Heart left ventricle (tissue), 16 donors: Measurements from ENCODE around the gene NPR3. TPM values are rescaled to one million over a fixed set of nuclear protein-coding genes. Genes with fewer than 3 reads are reported as not detected.
A peak's percentile ranks its signal among the peaks of the same experiment; 100 is the strongest.

Source experiments
- ATAC-seq, 4 donors: fragments of 200-7000 bp; cut with Tn5 transposase; one replicate each; pipeline ENCODE4 v1.9.1; 2020 to 2022; ENCODE audit warnings: moderate library complexity in 4 of 4, mild to moderate bottlenecking in 3 of 4, moderate number of reproducible peaks in 1 of 4
- DNase-seq, 5 donors: peaks; one replicate each; pipeline ENCODE4 v3.0.0-alpha.2; 2020
- H3K27ac ChIP-seq, 12 donors: fragments of 200-600 bp; sonication (generic) in 4 of 12; one replicate each; pipeline versions ENCODE4 v1.5.0 to v1.8.0; 2016 to 2022; ENCODE audit warnings: mild to moderate bottlenecking in 2 of 12
- H3K27me3 ChIP-seq, 9 donors: fragments of 200-600 bp; sonication (generic) in 2 of 9; one replicate each; pipeline versions ENCODE4 v1.5.1 to v1.8.0; 2016 to 2022; ENCODE audit warnings: mild to moderate bottlenecking in 3 of 9
- H3K36me3 ChIP-seq, 9 donors: fragments of 200-600 bp; sonication (generic) in 2 of 9; one replicate each; pipeline versions ENCODE4 v1.5.0 to v1.8.0; 2018 to 2022; ENCODE audit warnings: mild to moderate bottlenecking in 2 of 9
- H3K4me1 ChIP-seq, 12 donors: fragments of 200-600 bp; sonication (generic) in 4 of 12; one replicate each; pipeline versions ENCODE4 v1.5.0 to v1.8.0; 2016 to 2022; ENCODE audit warnings: mild to moderate bottlenecking in 3 of 12
- H3K4me3 ChIP-seq, 12 donors: fragments of 200-600 bp; sonication (generic) in 4 of 12; one replicate each; pipeline versions ENCODE4 v1.5.0 to v1.8.0; 2017 to 2022; ENCODE audit warnings: mild to moderate bottlenecking in 9 of 12, moderate library complexity in 4 of 12
- H3K9me3 ChIP-seq, 12 donors: fragments of 200-600 bp; sonication (generic) in 4 of 12; one replicate each; pipeline versions ENCODE4 v1.5.0 to v1.8.0; 2016 to 2022; ENCODE audit warnings: mild to moderate bottlenecking in 1 of 12
- POLR2A ChIP-seq, 2 donors: fragments of 450-650 bp; IDR thresholded peaks; one replicate each; pipeline ENCODE4 v1.6.1; 2017; ENCODE audit warnings: antibody characterized with exemption in 2 of 2, mild to moderate bottlenecking in 2 of 2, moderate library complexity in 2 of 2
- WGBS, 4 donors: extraction: QIAGEN DNeasy Blood & Tissue Kit in 2 of 4; methylation state at CpG; one replicate each; pipeline versions ENCODE4 v1.1.5 to v1.1.7; 2013 to 2018; 5-methylcytosine and 5-hydroxymethylcytosine counted together
- intact Hi-C, 10 donors: fragments of 100-400 bp; cut with DNase I; formaldehyde crosslinking; loops; one replicate each; pipeline versions ENCODE4 v1.11.1 to v1.14.2; 2022
- polyA plus RNA-seq, 2 donors: library from polyadenylated mRNA; stranded (reverse); fragments of 200-250 nt; gene quantifications; one replicate each; pipeline ENCODE4 v1.2.3, GENCODE V29; 2013
- total RNA-seq, 9 donors: library from RNA; depleted of rRNA in 2 of 9; stranded (reverse); fragments of >200 nt in 2 of 9; fragmentation: NEBNext Ultra II Directional in 3 of 9; extraction: Animal tissue kit (Norgen Biotek cat#: 25700) in 3 of 9; gene quantifications; one replicate each; pipeline versions ENCODE4 v1.1.0 to v1.2.4, GENCODE V29; 2016 to 2023
- TF ChIP-seq, protein P1 (sequence below), 12 donors: fragments of 200-600 bp; sonication (generic) in 4 of 12; IDR thresholded peaks; one replicate each; pipeline versions ENCODE4 v1.5.0 to v1.8.0; 2018 to 2022; ENCODE audit warnings: antibody characterized with exemption in 12 of 12, mild to moderate bottlenecking in 5 of 12
- donor health status: ischemic (EF 13 %, LVEDD 7.1; RV severe dilation, severe dysfunction).
- donor health status: healthy with polysubstance abuse.
- donor health status: DM: no; HTN: yes; CAD: no.
- donor health status: DM: no; HTN: no; CAD: no.
- donor health status: ischemic (EF 25% LVEDD 6.9; RV normal size, moderate dysfunction).
- donor health status: ischemic (EF 25% LVEDD 5.7; RV mildly dilated, moderate dysfunction).
- donor health status: healthy.
- donor health status: DM: yes; HTN: yes; CAD: no.
- donor health status: ischemic (EF 35%, LVEDD 5.7; RV mildly dilated, moderate dysfunction).
- donor health status: nonischemic (EF 11% LVEDD 7.7; RV severe dilation, severe dysfunction).
- donor health status: DM: yes; HTN: yes; CAD: no.
- donor health status: PGD.
- donor health status: ischemic (EF 29% LVEDD 5.4; RV normal size, mild dysfunction).
- donor health status: nonischemic (EF 23%, LVEDD 6.1; RV moderate dilation, normal function).

NPR3 gene
- total and polyA plus RNA-seq, 11 donors: 8.8 to 127 (median 32.7) TPM

DNA sequence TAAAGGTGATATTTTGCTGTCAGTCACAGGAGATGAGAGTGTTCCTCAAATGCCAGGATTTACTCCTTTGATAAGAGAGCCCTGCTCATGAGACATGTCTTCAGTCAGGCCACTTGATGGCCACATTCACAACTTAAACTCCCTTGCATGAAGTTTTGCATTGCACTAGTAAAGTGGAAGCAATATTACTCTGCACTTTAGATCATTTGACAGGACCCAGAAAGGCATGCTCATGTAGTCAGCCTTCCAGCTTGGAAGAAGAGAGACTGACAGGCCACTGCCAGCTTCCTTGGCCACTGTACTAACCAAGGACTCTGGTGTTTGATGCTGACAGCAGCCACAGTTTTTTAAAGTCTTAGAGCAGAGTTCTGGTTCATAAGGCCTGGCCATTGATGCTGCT lies 42.6 kb downstream of the NPR3 start:
- DNase-seq (no peak), ATAC-seq (peak in 2 of 4 donors; percentile 36 to 56)
- peaks cover 0 to 10% (median 0%) of the 10 kb centered on the region in 12 donors for H3K9me3 ChIP-seq
- intact Hi-C loops: no loop called here
- peaks cover 0 to 4% (median 0%) of the 10 kb centered on the region in 9 donors for H3K36me3 ChIP-seq
- H3K27ac ChIP-seq: peak overlapping the region in 1 of 12 donors; percentile 19
- TF ChIP-seq, protein P1, sequence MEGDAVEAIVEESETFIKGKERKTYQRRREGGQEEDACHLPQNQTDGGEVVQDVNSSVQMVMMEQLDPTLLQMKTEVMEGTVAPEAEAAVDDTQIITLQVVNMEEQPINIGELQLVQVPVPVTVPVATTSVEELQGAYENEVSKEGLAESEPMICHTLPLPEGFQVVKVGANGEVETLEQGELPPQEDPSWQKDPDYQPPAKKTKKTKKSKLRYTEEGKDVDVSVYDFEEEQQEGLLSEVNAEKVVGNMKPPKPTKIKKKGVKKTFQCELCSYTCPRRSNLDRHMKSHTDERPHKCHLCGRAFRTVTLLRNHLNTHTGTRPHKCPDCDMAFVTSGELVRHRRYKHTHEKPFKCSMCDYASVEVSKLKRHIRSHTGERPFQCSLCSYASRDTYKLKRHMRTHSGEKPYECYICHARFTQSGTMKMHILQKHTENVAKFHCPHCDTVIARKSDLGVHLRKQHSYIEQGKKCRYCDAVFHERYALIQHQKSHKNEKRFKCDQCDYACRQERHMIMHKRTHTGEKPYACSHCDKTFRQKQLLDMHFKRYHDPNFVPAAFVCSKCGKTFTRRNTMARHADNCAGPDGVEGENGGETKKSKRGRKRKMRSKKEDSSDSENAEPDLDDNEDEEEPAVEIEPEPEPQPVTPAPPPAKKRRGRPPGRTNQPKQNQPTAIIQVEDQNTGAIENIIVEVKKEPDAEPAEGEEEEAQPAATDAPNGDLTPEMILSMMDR (IDR thresholded peaks at IDR 0.05): no peak
- no peak for TF ChIP-seq POLR2A (IDR thresholded peaks at IDR 0.05)
- no peaks in the 10 kb centered on the region for H3K27me3 ChIP-seq
- H3K4me1 ChIP-seq: peaks cover 0 to 10% (median 2%) of the 10 kb centered on the region in 12 donors
- H3K4me3 ChIP-seq: no peak overlapping the region

DNA sequence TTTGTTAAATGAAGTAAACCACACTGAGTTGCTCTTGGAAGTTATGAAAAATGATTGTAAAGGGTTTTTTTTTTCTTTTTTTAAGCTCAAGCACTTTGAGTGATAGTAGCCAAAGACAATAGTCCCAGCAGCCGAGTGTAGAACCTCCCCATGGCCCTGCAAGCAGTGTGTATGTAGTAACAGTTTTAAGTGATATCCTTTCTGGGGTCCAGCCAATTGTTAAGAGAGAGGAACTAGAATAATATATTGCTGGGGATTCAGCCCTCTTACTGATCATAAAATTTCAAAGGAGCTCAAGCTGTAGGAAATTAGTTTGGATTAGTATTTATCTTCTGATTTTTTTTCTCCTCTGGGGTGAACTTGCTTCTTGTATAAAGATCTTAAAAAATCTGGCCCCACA lies 43.2 kb downstream of the NPR3 start:
- H3K4me1 ChIP-seq: peaks cover 0 to 10% (median 2%) of the 10 kb centered on the region in 12 donors

DNA sequence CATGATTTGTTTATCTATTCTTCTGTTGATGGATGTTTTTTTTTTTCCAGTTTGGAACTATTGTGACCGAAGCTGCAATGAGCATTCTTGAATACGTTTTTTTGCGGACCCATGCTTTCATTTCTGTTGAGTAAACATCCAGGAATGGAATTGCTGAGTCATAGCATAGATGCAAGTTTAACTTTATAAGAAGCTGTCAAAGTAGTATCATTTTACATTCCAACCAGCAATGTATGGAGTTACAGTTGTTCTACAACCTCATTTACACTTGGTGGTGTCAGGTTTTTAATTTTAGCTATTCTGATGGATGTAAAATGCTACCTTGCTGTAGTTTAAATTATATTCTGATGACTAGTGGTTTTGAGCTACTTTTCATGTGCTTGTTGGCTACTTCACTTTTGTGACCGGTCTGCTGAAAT lies 49.0 kb downstream of the NPR3 start:
- TF ChIP-seq, protein P1 (IDR thresholded peaks at IDR 0.05): no peak
- TF ChIP-seq POLR2A (IDR thresholded peaks at IDR 0.05): no peak
- Histone ChIP-seq H3K27me3 (no peaks in the 10 kb centered on the region), H3K4me1 (peaks cover 0 to 4% (median 0%) of the 10 kb centered on the region in 12 donors), H3K9me3 (peaks cover 0 to 20% (median 0%) of the 10 kb centered on the region in 12 donors), H3K27ac (peak overlapping the region in 1 of 12 donors; percentile 9), H3K36me3 (peaks cover 0 to 4% (median 0%) of the 10 kb centered on the region in 9 donors), H3K4me3 (peak overlapping the region in 1 of 12 donors; percentile 38)
- ATAC-seq (no peak), DNase-seq (no peak)
- intact Hi-C loops: no loop called here
- WGBS, 4 donors: 56 to 70% (median 62%) methylated on average over 4 of the region's 4 CpGs

More for the DNA sequence above, 43.2 kb downstream of the NPR3 start:
- intact Hi-C loops: no loop called here
- Histone ChIP-seq H3K9me3 (peaks cover 0 to 12% (median 0%) of the 10 kb centered on the region in 12 donors), H3K36me3 (peaks cover 0 to 4% (median 0%) of the 10 kb centered on the region in 9 donors), H3K4me3 (no peak overlapping the region), H3K27ac (no peak overlapping the region), H3K27me3 (no peaks in the 10 kb centered on the region)
- TF ChIP-seq POLR2A (IDR thresholded peaks at IDR 0.05): no peak
- TF ChIP-seq, protein P1 (IDR thresholded peaks at IDR 0.05): no peak
- WGBS, 4 donors: 18 to 45% (median 28%) methylated on average over 1 of the region's 1 CpG
- no peak for DNase-seq
- peak in 3 of 4 donors; percentile 33 to 50 (median 37) for ATAC-seq

DNA sequence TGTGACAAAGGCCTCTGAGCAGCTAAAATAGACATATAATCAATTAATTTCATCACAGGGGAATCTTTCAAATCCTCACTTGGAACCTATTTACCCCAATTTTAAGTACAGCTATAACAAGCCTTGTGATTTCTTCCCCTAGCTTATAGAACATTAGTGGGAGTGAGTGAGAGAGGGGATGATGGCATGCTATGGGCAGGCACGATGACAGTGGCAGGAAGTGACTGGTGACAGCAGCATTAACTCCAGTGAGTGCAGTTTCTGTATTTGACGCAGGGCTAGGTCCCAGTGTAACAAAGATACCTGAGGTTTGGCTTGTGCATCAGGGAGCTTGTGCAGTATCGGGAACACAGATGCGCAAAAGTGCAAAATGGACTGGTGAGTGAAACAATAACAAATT lies 54.1 kb downstream of the NPR3 start:
- TF ChIP-seq POLR2A (IDR thresholded peaks at IDR 0.05): no peak
- TF ChIP-seq, protein P1 (IDR thresholded peaks at IDR 0.05): no peak
- DNase-seq (no peak), ATAC-seq (no peak)
- H3K4me3 ChIP-seq: no peak overlapping the region
- intact Hi-C loops: no loop called here
- H3K4me1 ChIP-seq: peaks cover 0 to 3% (median 0%) of the 10 kb centered on the region in 12 donors
- H3K9me3 ChIP-seq: peaks cover 0 to 11% (median 0%) of the 10 kb centered on the region in 12 donors
- peaks cover 0 to 4% (median 0%) of the 10 kb centered on the region in 9 donors for H3K36me3 ChIP-seq
- WGBS, 4 donors: 76 to 79% (median 77%) methylated on average over 4 of the region's 4 CpGs
- no peak overlapping the region for H3K27ac ChIP-seq
- H3K27me3 ChIP-seq: no peaks in the 10 kb centered on the region
